Lung (tissue), 12 donors: ENCODE data around the gene VAT1L. TPM values are rescaled to one million over a fixed set of nuclear protein-coding genes. Genes with fewer than 3 reads are reported as not detected.
A peak's percentile ranks its signal among the peaks of the same experiment; 100 is the strongest.

Experiments used
- ATAC-seq: fragments of 200-7000 bp; cut with Tn5 transposase; one replicate; pipeline ENCODE4 v1.9.1; 2020; ENCODE audit warnings: moderate number of reproducible peaks; ENCODE audit not compliant: insufficient read depth, low FRiP score
- DNase-seq, 3 donors: peaks; one replicate each; pipeline ENCODE4 v3.0.0-alpha.2; 2013 to 2017
- H3K27ac ChIP-seq, 2 donors: one replicate each; pipeline ENCODE4 v1.5.1; 2013; ENCODE audit warnings: mild to moderate bottlenecking in 2 of 2, moderate library complexity in 2 of 2, control low read depth in 1 of 2, inconsistent platforms in 1 of 2, low read depth in 1 of 2, low read length in 1 of 2
- H3K27me3 ChIP-seq, 3 donors: one replicate each; pipeline ENCODE4 v1.5.1; 2013; ENCODE audit warnings: low read length in 2 of 3; ENCODE audit not compliant: control insufficient read depth in 3 of 3, insufficient read depth in 3 of 3
- H3K36me3 ChIP-seq, 4 donors: one replicate each; pipeline ENCODE4 v1.5.1; 2013; ENCODE audit warnings: low read length in 4 of 4, mild to moderate bottlenecking in 1 of 4, moderate library complexity in 1 of 4; ENCODE audit not compliant: control insufficient read depth in 4 of 4, insufficient read depth in 4 of 4
- H3K4me1 ChIP-seq, 5 donors: one replicate each; pipeline ENCODE4 v1.5.1; 2013; ENCODE audit warnings: low read length in 5 of 5, mild to moderate bottlenecking in 2 of 5, moderate library complexity in 1 of 5; ENCODE audit not compliant: control insufficient read depth in 5 of 5, insufficient read depth in 5 of 5
- H3K4me3 ChIP-seq: one replicate; pipeline ENCODE4 v1.5.1; 2013; ENCODE audit warnings: mild to moderate bottlenecking, control low read depth, moderate library complexity
- H3K9ac ChIP-seq, 2 donors: one replicate each; pipeline ENCODE4 v1.5.1; 2013; ENCODE audit warnings: low read length in 2 of 2, control low read depth in 1 of 2; ENCODE audit not compliant: insufficient read depth in 1 of 2
- H3K9me3 ChIP-seq, 4 donors: one replicate each; pipeline ENCODE4 v1.5.1; 2013; ENCODE audit warnings: low read length in 3 of 4, mild to moderate bottlenecking in 1 of 4, moderate library complexity in 1 of 4; ENCODE audit not compliant: control insufficient read depth in 4 of 4, insufficient read depth in 3 of 4
- CTCF ChIP-seq: IDR thresholded peaks from 2 replicates; pipeline ENCODE4 v1.5.1; 2012; ENCODE audit warnings: mild to moderate bottlenecking; ENCODE audit errors: control extremely low read depth, extremely low read depth
- WGBS, 2 donors: extraction: QIAGEN DNeasy Blood & Tissue Kit; methylation state at CpG; one replicate each; pipeline ENCODE4 v1.1.7; 2013; 5-methylcytosine and 5-hydroxymethylcytosine counted together
- polyA plus RNA-seq, 2 donors: library from polyadenylated mRNA; stranded (reverse); fragments of 200-250 nt; gene quantifications; one replicate each; pipeline ENCODE4 v1.2.1, GENCODE V29; 2013
- total RNA-seq, 2 donors: library from RNA; depleted of rRNA in 1 of 2; stranded (reverse); fragments of >200 nt in 1 of 2; gene quantifications; one replicate each; pipeline ENCODE4 v1.2.1, GENCODE V29; 2014 to 2021
- donor health status: control.
- donor health status: control.
- donor health status: Bipolar disorder and iron deficiency.
- donor health status: healthy.
- donor health status: DM: yes; HTN: yes; CAD: no.

The VAT1L gene
- total and polyA plus RNA-seq, 4 donors, result 0.14 to 3.3 (median 0.26) TPM

GRCh38 chr16:77910021-77910420, 121.7 kb downstream of the VAT1L start:
- no peaks in the 10 kb centered on the region for H3K27me3 ChIP-seq
- TF ChIP-seq CTCF, result no peak
- H3K9ac ChIP-seq, result no peak overlapping the region
- ATAC-seq (no peak), DNase-seq (peak; percentile 19 to 66 (median 41))
- no peaks in the 10 kb centered on the region for H3K9me3 ChIP-seq
- peaks cover 0 to 4% (median 0%) of the 10 kb centered on the region in 5 donors for H3K4me1 ChIP-seq
- no peak overlapping the region for H3K27ac ChIP-seq
- H3K4me3 ChIP-seq, result no peak overlapping the region
- 66 to 71% methylated on average over 3 of the region's 3 CpGs for WGBS, 2 donors
- no peaks in the 10 kb centered on the region for H3K36me3 ChIP-seq

- H3K27me3 ChIP-seq, result no peaks in the 10 kb centered on the region
- peaks cover 0 to 16% (median 0%) of the 10 kb centered on the region in 5 donors for H3K4me1 ChIP-seq
- no peak overlapping the region for H3K27ac ChIP-seq
- H3K36me3 ChIP-seq, result no peaks in the 10 kb centered on the region
- H3K4me3 ChIP-seq, result no peak overlapping the region
- ATAC-seq (no peak), DNase-seq (no peak)
- no peak overlapping the region for H3K9ac ChIP-seq
- no peak for TF ChIP-seq CTCF
- H3K9me3 ChIP-seq, result peaks cover 0 to 2% (median 0%) of the 10 kb centered on the region in 4 donors
- WGBS, 2 donors, result 68 to 81% methylated on average over 4 of the region's 4 CpGs
Observed at GRCh38 chr16:77912617-77913016, 124.3 kb downstream of the VAT1L start.

DNA sequence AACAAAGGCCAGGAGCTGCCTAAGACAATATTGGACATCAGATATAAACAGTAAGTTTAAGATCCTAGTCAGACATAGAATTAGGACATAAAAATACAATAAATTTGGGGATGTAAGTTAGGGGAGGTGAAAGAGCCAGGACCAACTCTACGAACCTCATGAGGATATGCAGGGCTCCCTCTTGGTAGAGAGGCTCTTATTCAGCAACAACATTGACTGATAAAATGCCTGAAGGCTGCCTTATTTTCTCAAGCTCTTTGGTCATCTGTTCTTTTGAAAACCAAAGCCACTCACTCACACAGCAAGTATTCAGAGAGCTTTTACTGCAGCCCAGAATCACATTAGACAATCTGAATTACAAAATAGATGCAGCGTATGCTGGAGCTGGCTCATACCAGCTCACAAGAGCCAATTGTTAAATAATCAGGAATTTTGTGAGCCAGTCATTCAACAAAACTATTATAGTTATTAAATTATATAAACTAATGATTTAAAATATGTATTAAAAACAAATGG, 125.4 kb downstream of the VAT1L start:
- H3K27ac ChIP-seq, result no peak overlapping the region
- DNase-seq, result peak in 1 of 3 donors; percentile 55
- 63 to 67% methylated on average over 2 of the region's 2 CpGs for WGBS, 2 donors
- H3K9me3 ChIP-seq, result peaks cover 0 to 2% (median 0%) of the 10 kb centered on the region in 4 donors
- ATAC-seq, result no peak
- no peak overlapping the region for H3K4me3 ChIP-seq
- H3K9ac ChIP-seq, result no peak overlapping the region
- TF ChIP-seq CTCF, result no peak
- H3K27me3 ChIP-seq, result no peaks in the 10 kb centered on the region
- peaks cover 0 to 28% (median 10%) of the 10 kb centered on the region in 5 donors for H3K4me1 ChIP-seq
- no peaks in the 10 kb centered on the region for H3K36me3 ChIP-seq

DNA sequence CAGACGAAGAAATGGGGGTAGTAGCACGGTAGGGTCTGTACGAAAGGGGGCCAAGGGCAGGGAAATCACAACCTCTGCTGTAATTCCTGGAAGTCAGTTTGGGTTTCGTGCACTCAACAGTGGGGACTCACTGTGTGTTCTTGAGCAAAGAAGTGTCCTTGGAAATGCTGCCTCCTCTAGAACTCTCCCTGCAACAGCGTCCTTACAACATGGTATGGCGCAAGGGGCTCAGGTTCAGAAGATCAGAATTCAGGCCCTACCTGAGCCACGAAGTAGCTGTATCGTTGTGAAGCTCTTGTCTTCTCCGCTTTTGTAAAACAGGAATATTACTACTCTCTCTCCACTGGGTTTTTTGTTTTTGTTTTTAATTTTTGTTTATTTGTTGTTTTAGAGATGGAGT, 127.7 kb downstream of the VAT1L start:
- no peak overlapping the region for H3K27ac ChIP-seq
- TF ChIP-seq CTCF, result no peak
- H3K36me3 ChIP-seq, result no peaks in the 10 kb centered on the region
- no peak overlapping the region for H3K4me3 ChIP-seq
- DNase-seq, result no peak
- H3K9me3 ChIP-seq, result peaks cover 0 to 2% (median 0%) of the 10 kb centered on the region in 4 donors
- H3K27me3 ChIP-seq, result no peaks in the 10 kb centered on the region
- WGBS, 2 donors, result 96% methylated on average over 9 of the region's 9 CpGs
- H3K4me1 ChIP-seq, result peaks cover under 1 to 47% (median 19%) of the 10 kb centered on the region in 5 donors
- no peak for ATAC-seq
- no peak overlapping the region for H3K9ac ChIP-seq
